GM03348 (cell line): ENCODE measurements around the gene POU6F1.

ENCODE experiments used
- DNase-seq: peaks from one replicate; pipeline ENCODE4 v3.0.0; 2012; ENCODE audit warnings: low spot score

POU6F1 gene

DNA sequence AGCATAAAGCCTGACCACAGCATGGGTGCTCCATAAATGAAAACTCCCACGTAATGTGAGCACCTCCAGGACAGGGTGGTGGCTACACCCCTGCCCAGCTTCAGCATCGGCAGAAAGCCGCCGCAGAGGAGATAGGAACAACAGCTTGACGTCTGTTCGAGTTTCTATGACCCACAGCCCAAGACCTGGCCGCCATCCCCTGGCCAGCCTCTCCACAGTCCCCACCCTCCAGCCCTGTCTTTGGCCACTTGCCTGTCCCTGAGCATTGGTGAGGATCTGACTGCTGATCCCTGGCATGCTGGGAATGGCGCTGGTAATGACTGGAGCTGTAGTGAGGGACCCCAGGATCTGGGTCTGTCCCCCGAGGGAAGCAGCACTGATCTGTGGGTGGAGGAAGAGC is 21.3 kb downstream of the POU6F1 start:
- DNase-seq: no peak

DNA sequence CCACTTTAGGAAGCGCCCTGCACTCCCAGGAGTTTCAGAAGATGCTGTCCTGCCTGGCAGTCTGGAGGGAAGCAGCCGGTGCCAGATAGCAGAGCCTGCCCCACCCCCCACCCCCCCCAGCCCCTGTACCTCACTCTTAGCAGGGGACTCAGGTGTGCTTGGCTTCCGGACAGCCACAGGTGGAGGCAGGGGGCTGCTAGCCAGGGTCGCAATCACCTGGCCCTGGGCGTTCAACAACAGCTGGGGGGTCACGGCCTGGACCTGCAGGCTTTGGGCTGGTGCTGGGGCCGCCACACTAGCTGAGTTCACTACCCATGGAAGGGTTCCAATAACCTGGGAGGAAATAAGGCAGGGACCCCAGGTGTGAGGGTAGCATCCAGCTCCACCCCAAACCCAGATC is 22.0 kb downstream of the POU6F1 start:
- DNase-seq: no peak

DNA sequence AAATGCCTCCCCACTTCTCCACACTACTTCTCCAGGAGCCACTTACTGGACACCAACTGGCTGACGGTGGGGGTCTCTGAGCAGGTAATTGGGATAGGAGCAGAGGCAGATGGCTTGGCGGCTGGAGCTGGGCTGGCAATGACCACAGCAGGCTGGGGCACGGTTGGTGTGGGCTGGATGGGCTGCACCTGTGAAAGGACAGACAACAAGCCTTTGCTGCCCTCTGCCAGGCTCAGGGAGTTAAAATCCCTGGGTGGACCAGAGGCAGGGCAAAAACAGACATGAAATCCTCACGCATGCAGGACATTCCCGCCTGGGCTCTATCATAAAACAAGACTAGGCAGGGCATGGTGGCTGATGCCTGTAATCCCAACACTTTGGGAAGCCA is 25.6 kb downstream of the POU6F1 start:
- no peak for DNase-seq

DNA sequence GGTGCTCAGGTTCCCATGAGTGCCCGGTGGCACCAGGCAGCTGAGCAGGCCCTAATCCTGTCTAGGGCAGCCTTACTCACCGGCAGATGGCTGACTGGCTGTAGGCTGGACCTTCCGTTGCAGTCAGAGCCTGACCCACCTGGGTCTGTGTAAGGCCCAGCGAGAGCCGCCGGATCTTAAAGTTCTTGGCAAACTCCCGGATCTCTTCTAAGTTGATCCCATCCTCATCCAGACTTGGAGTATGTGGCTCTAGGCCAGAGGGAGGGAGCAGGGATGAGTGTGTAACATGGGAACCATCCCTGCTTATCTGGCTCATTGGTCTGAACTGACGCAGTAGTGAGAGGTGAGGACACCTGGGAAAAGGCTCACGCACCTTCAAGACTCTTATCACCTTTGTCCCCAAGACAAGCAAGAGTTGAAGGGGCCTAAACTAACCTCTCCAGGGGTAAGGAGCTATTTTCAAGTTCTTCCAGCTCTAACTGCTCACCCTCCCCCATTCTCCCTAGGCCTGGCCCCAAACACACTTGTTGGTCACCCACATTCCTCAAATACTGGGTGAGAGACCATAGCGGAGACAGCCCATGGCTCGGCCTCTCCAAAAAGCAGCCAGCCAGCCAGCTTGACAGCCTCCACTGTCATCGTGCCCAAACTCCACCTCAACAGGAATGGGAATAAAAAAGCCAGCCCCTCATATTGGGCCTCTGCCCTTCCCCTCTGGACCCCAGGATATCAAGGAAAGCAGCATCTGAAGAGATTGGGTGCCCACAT is 26.2 kb downstream of the POU6F1 start:
- no peak for DNase-seq

- no peak for DNase-seq
Measured at GRCh38 chr12:51190820-51191219, 27.0 kb downstream of the POU6F1 start.

DNA sequence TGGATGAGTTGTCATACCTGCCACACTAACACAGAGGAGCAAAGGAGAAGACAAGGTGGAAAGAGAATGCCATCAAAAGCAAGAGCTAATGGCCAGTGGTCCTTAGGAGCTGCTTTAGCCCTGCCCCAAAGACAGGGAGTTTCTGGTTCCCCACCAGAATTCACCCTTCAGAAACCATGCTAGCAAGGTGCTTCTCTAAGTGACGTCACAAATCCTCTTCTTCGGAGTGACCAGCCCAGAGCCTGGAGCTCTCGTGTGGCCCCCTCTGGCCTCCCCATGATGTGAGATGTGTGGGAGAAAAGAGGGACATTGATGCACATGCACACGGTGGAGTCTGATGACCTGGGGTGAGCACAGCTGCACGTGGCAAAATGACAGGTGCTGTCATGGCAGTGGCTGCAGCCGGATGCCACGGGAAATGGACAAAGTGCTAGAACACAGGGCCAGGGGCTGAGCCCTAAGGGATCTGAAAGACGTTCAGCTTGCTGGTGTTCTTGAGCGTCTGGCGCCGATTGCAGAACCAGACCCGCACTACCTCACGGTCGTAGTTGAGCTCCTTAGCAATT is 28.0 kb downstream of the POU6F1 start:
- no peak for DNase-seq

DNA sequence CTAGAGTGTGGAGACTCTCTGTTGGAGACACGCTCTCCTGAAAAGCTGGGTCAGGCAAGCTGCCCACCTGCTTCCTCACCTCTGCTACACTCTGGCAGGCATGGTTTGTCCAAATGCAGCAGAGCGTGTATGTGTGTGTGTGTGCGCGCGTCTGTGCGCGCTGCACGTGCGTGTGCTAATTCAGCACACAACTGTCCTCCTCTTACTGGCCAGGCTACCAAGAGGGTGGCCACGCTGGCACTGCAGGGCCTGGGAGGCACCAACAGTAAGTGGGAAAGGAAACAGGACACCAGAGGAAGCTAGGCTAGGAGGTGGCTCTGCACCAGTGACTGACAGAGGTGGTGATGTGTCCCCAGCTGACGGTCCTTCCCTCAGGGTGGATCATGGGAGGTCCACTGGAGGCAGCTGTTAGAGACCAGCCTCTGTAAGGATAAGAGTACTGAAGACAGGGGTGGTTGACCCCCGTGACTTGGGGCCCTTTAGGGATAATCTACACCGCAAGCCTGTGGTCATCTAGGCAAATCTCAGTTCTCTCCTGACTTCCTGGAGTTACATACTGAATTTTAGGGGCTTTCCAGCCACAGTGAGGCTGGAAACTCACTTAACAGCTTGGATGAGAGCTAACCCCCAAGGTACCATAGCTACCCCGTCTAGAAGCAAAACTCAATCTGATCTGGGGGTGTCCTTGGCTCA is 29.4 kb downstream of the POU6F1 start:
- no peak for DNase-seq

GRCh38 chr12:51187370-51187987 is 30.4 kb downstream of the POU6F1 start:
- no peak for DNase-seq

GRCh38 chr12:51186465-51187085 is 31.3 kb downstream of the POU6F1 start:
- no peak for DNase-seq

DNA sequence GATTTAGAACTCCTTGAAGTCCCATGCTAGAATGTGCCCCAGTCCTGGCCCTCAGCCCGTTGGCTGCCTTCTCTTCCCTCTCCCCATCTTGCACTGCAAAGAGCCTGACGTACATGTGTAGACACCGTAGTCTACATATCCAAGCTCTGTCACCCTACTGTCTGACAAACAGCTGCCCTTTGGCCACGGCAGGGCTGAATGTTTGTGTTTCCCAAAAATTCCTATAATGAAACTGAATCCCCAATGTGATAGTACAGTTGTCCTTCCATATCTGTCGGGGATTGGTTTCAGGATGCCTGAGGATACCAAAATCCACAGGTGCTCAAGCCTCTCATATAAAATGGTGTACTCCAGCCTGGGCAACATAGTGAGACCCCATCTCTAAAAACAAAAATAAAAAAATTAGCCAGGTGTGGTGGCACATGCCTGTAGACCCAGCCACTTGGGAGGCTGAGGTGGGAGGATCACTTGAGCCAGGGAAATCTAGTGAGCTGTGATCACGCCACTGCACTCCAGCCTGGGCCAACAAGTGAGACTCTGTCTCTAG is 32.6 kb downstream of the POU6F1 start:
- DNase-seq: no peak

DNA sequence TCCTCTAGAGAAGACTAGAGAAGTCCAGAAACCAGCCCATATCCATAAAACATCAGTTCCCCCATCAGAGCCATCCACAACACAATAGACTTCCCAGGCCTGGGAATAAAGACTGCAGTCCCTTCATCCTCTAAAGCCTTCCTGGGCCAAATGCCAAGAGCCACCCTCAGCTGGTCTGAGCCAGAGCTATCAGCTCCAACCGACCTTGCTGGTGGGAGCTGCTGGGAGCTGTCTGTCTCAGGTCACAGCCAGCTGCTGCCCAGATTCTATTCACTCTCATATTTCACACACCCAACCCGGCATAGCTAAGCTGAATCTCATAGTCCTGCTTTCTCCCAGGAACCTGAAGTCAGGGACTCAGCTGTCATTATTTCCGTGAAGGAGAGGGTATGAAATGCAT is 34.0 kb downstream of the POU6F1 start:
- no peak for DNase-seq

DNA sequence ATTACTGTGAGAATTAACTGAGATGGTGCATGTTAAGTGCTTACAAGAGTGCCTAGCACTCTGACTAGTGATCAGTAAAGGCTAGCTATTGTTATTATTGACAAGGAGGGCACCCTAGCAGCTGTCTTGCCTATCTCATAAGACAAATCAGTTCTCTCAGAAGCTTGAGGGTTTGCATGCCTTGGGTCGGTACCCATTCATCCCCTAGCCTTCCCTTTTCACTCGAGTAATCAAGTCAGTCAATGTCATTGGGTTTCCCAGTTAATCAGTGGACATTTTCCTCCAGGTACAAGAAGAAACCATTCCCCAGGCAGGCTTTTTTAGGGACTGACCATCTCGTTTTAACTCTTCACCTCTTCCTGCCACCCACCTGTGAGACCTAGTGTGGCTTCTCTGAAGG is 34.5 kb downstream of the POU6F1 start:
- no peak for DNase-seq

GRCh38 chr12:51181558-51181957 is 36.3 kb downstream of the POU6F1 start:
- DNase-seq: no peak

DNA sequence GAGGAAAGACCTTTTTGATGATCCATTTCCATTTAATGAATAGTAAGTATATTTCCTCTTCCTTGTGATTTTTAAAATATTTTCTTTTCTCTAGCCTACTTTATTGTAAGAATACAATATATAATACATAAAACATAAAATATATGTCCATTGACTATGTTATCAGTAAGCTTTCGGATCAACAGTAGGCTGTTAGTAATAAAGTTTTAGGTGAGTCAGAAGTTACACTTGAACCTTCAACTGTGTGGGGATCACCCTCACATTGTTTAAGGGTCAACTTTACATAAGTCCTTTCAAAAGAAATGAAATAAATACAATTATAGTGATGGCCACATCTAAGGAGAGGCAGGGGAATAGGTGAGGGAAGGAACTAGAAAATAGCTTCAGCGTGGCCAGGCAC is 40.0 kb downstream of the POU6F1 start:
- DNase-seq: no peak

DNA sequence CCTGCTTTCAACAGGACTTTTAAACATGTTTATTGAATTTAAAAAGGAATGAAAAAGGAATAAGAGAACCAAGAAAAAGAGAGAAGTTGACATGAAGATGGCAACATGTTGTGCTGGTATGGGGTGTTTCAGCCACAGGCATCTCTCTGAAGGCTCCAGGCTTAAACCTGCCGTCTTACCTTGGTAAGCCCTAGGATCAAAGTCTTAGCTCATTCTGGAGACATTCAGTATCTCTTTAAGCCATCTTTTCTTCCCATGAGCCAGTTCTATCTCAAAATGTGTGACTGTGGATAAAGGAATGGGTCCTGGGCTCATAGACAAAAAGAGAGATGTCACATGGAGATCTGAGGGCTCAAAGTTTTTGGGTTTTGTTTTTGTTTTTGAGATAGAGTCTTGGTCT is 43.4 kb downstream of the POU6F1 start:
- DNase-seq: no peak

- DNase-seq: peak; percentile 98
Measured at GRCh38 chr12:51172515-51173431, 45.1 kb downstream of the POU6F1 start, which contains the start of gene TFCP2. Gene TFCP2, minus strand, starts transcription at chr12:51173135. Its CDS starts 713 bp downstream, at chr12:51172422.

DNA sequence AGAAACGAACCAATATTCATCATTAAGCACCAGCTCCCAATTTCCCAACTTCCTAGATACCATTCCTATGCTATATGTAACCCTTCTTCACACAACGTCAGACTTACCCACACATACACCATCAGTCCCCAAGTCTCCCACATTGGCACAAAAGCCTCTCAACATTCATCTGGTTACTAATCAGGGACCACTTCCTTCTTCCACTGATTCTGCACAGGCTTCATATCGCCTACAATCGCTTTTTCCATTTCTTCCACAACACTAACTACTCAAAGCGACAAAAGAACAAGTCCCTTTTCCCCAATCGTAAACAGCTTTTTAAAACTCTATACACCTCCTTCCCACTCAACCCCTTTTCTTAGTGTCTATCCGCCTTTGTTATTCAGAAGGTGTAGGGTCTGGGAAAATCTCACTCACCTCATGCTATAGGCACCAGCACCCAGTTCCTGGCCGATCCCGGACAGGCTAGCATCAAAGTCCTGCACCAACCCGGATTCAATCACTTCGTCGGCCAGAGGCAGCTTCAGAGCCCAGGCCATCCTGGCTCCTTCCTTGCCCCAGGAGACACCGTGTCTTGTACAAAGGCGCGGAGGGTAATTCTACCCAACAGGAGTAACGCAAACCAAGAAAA is 45.9 kb downstream of the POU6F1 start:
- DNase-seq: peak; percentile 45

DNA sequence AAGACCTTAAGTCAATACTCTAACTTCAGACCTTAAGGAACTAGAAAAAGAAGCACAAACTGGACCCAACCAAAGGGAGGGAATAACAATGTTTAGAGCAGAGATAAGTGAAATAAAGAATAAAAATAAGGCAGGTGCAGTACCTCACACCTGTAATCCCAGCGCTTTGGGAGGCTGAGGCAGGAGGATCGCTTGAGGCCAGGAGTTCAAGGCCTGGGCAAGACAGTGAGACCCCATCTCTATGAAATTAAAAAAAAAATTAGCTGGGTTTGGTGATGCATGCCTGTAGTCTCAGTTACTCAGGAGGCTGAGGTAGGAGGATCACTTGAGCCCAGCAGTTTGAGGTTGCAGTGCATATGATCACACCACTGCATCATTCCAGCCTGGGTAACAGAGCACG is 54.1 kb downstream of the POU6F1 start:
- no peak for DNase-seq

GRCh38 chr12:51162217-51162616 is 55.6 kb downstream of the POU6F1 start:
- DNase-seq: no peak

- no peak for DNase-seq
Measured at GRCh38 chr12:51160814-51161459, 56.9 kb downstream of the POU6F1 start.
